GM23248 (cell line): ENCODE results near the gene AAMP. TPM values are rescaled to one million over a fixed set of nuclear protein-coding genes. Genes with fewer than 3 reads are reported as not detected.

Experiments used
- DNase-seq: peaks from one replicate; pipeline ENCODE4 v3.0.0-alpha.2; 2015
- H2AFZ ChIP-seq: fragments of 200-600 bp; sonication (generic); 2 replicates; pipeline ENCODE4 v1.6.1; 2016; ENCODE audit warnings: antibody characterized with exemption
- H3F3A ChIP-seq: fragments of 200-600 bp; sonication (generic); 2 replicates; pipeline ENCODE4 v1.6.1; 2016; ENCODE audit warnings: mild to moderate bottlenecking, antibody characterized with exemption, mixed run types; ENCODE audit not compliant: insufficient read depth
- H3K27ac ChIP-seq: fragments of 200-600 bp; sonication (generic); 2 replicates; pipeline ENCODE4 v1.5.1; 2016; ENCODE audit warnings: mild to moderate bottlenecking
- H3K27me3 ChIP-seq: fragments of 200-600 bp; sonication (generic); replicated peaks from 2 replicates; pipeline ENCODE4 v1.6.1; 2016; ENCODE audit warnings: mild to moderate bottlenecking; ENCODE audit not compliant: insufficient read depth
- H3K36me3 ChIP-seq: fragments of 200-600 bp; sonication (generic); 2 replicates; pipeline ENCODE4 v1.6.1; 2016; ENCODE audit warnings: low read depth, mild to moderate bottlenecking
- H3K4me1 ChIP-seq: fragments of 200-600 bp; sonication (generic); 2 replicates; pipeline ENCODE4 v1.6.1; 2016; ENCODE audit warnings: mild to moderate bottlenecking; ENCODE audit not compliant: insufficient read depth
- H3K4me2 ChIP-seq: fragments of 200-600 bp; sonication (generic); one replicate; pipeline ENCODE4 v1.6.1; 2016; ENCODE audit warnings: mild to moderate bottlenecking; ENCODE audit not compliant: unreplicated experiment
- H3K4me3 ChIP-seq: fragments of 200-600 bp; sonication (generic); 2 replicates; pipeline ENCODE4 v1.5.1; 2016; ENCODE audit warnings: mild to moderate bottlenecking
- H3K79me2 ChIP-seq: fragments of 200-600 bp; sonication (generic); 2 replicates; pipeline ENCODE4 v1.6.1; 2016; ENCODE audit warnings: mild to moderate bottlenecking; ENCODE audit not compliant: insufficient read depth
- H3K9ac ChIP-seq: fragments of 200-600 bp; sonication (generic); 2 replicates; pipeline ENCODE4 v1.6.1; 2016; ENCODE audit warnings: mild to moderate bottlenecking
- H3K9me2 ChIP-seq: fragments of 200-600 bp; sonication (generic); 2 replicates; pipeline ENCODE4 v1.6.1; 2016; ENCODE audit warnings: mixed run types, mild to moderate bottlenecking, moderate library complexity; ENCODE audit not compliant: insufficient read depth
- H3K9me3 ChIP-seq: fragments of 200-600 bp; sonication (generic); one replicate; pipeline ENCODE4 v1.6.1; 2017; ENCODE audit warnings: low read depth
- H4K20me1 ChIP-seq: fragments of 200-600 bp; sonication (generic); 2 replicates; pipeline ENCODE4 v1.6.0; 2016; ENCODE audit not compliant: insufficient read depth
- EZH2 ChIP-seq: fragments of 200-600 bp; sonication (generic); IDR thresholded peaks from 2 replicates; pipeline ENCODE4 v1.6.1; 2018; ENCODE audit warnings: antibody characterized with exemption, mild to moderate bottlenecking; ENCODE audit not compliant: insufficient read depth, poor library complexity, severe bottlenecking
- EZH2phosphoT487 ChIP-seq: fragments of 200-600 bp; sonication (generic); IDR thresholded peaks from 2 replicates; pipeline ENCODE4 v1.6.1; 2018; ENCODE audit warnings: antibody characterized with exemption, moderate library complexity, mild to moderate bottlenecking, low read depth; ENCODE audit not compliant: insufficient read depth
- WGBS, 2 experiments: methylation state at CpG; one replicate each; pipeline ENCODE4 v1.1.6; 2015 to 2017; ENCODE audit warnings: low lambda C conversion rate in 2 of 2, low coverage in 1 of 2; ENCODE audit errors: missing lambda C conversion rate in 2 of 2; 5-methylcytosine and 5-hydroxymethylcytosine counted together
- in situ Hi-C: fragments of 300-500 bp; cut with MboI; formaldehyde crosslinking; loops from 2 replicates; pipeline ENCODE4 v1.15.0; 2020
- polyA plus RNA-seq: library from polyadenylated mRNA; unstranded; fragments of >200 nt; fragmentation: Nextera tagmentation; extraction: Ambion mirVana; gene quantifications from 2 replicates; pipeline ENCODE4 v1.2.1, GENCODE V29; 2016
- total RNA-seq: library from RNA; depleted of rRNA; stranded (reverse); fragments of >200 nt; shearing (Covaris generic); gene quantifications from 2 replicates; pipeline ENCODE4 v1.2.3, GENCODE V29; 2014

The AAMP gene
- total and polyA plus RNA-seq, 2 experiments from 2014 or later: 114 to 117 TPM

GRCh38 chr2:218310853-218311540, 41.1 kb upstream of the AAMP start:
- Histone ChIP-seq H3K4me3 (no peak overlapping the region), H3K27ac (no peak overlapping the region), H3K27me3 (no peaks in the 10 kb centered on the region), H3K4me1 (no peaks in the 10 kb centered on the region), H4K20me1 (no peaks in the 10 kb centered on the region), H3K36me3 (no peaks in the 10 kb centered on the region), H3K9me3 (no peaks in the 10 kb centered on the region), H3K9ac (no peak overlapping the region), H3K79me2 (no peaks in the 10 kb centered on the region), H3K9me2 (no peaks in the 10 kb centered on the region), H3F3A (no peaks in the 10 kb centered on the region), H2AFZ (no peak overlapping the region), H3K4me2 (no peak overlapping the region)
- 79 to 81% methylated on average over 11 of the region's 11 CpGs for WGBS, 2 experiments
- DNase-seq: no peak
- in situ Hi-C loops: no loop called here
- no peak for TF ChIP-seq EZH2phosphoT487
- TF ChIP-seq EZH2: no peak

DNA sequence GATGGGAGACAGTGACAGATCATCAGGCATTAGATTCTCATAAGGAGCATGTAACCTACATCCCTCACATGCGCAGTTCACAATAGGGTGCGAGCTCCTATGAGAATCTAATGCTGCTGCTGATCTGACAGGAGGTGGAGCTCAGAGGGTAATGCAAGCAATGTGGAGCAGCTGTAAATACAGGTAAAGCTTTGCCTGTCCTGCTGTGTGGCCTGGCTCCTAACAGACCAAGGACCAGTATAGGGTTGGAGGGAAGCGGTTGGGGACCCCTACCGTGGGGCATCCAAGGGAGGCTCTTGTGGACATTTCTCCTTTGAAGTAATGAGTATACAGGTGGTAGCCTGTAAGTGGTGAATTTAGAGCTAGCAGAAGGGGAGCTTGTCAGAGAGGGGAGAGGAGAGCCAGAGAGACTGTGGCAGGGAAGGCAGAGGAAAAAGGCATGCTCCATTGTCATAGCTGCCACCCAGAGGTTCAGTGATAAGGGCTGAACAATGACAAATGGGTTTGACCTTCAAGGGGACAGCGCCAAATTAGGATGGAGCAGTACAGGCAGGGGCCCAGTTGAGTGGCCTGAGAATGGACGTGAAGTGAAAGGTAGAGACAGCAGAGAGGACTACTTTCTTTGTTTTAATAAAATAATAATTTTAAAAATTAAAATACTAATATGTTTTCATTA, 37.6 kb upstream of the AAMP start:
- H3K36me3 ChIP-seq: no peaks in the 10 kb centered on the region
- H3F3A ChIP-seq: no peaks in the 10 kb centered on the region
- no peaks in the 10 kb centered on the region for H3K9me3 ChIP-seq
- H4K20me1 ChIP-seq: no peaks in the 10 kb centered on the region
- no peaks in the 10 kb centered on the region for H3K4me1 ChIP-seq
- H3K79me2 ChIP-seq: no peaks in the 10 kb centered on the region
- H3K9me2 ChIP-seq: no peaks in the 10 kb centered on the region
- TF ChIP-seq EZH2phosphoT487 (no peak), EZH2 (no peak)
- in situ Hi-C loops: no loop called here
- no peak overlapping the region for H3K4me2 ChIP-seq
- H2AFZ ChIP-seq: no peak overlapping the region
- H3K4me3 ChIP-seq: no peak overlapping the region
- no peak overlapping the region for H3K27ac ChIP-seq
- 82 to 86% methylated on average over 6 of the region's 6 CpGs for WGBS, 2 experiments
- no peak for DNase-seq
- no peaks in the 10 kb centered on the region; the same call in 1 of the 2 replicates for H3K27me3 ChIP-seq
- H3K9ac ChIP-seq: no peak overlapping the region

GRCh38 chr2:218306184-218306920, 36.4 kb upstream of the AAMP start:
- H3K4me2 ChIP-seq: no peak overlapping the region
- DNase-seq: no peak
- TF ChIP-seq EZH2phosphoT487 (no peak), EZH2 (no peak)
- H3K79me2 ChIP-seq: no peaks in the 10 kb centered on the region
- no peak overlapping the region for H2AFZ ChIP-seq
- no peaks in the 10 kb centered on the region for H3F3A ChIP-seq
- H4K20me1 ChIP-seq: no peaks in the 10 kb centered on the region
- H3K9ac ChIP-seq: no peak overlapping the region
- H3K27ac ChIP-seq: no peak overlapping the region
- no peaks in the 10 kb centered on the region for H3K9me2 ChIP-seq
- H3K9me3 ChIP-seq: no peaks in the 10 kb centered on the region
- 70 to 73% methylated on average over 9 of the region's 9 CpGs for WGBS, 2 experiments
- H3K4me3 ChIP-seq: no peak overlapping the region
- H3K36me3 ChIP-seq: no peaks in the 10 kb centered on the region
- H3K4me1 ChIP-seq: no peaks in the 10 kb centered on the region
- no peaks in the 10 kb centered on the region; the same call in 1 of the 2 replicates for H3K27me3 ChIP-seq
- in situ Hi-C loops: no loop called here

DNA sequence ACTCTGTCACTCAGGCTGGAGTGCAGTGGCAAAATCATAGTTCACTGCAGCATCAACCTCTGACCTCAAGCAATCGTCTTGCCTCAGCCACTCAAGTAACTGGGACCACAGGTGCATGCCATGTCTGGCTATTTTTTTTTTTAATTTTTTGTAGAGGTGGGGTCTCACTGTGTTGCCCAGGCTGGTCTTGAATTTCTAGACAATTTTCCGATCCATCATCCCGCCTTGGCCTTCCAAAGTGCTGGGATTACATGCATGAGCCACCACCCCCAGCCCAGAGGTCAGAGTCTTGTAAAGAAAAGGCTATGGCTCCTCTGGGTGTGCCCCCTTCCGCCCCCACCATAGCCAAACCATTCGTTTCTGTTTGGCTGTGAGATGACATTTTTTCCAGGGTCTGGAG, 35.4 kb upstream of the AAMP start:
- TF ChIP-seq EZH2phosphoT487: no peak
- TF ChIP-seq EZH2: no peak
- H3K4me1 ChIP-seq: no peaks in the 10 kb centered on the region
- no peak overlapping the region for H3K9ac ChIP-seq
- no peaks in the 10 kb centered on the region for H3K9me3 ChIP-seq
- no peaks in the 10 kb centered on the region for H3K79me2 ChIP-seq
- no peak overlapping the region for H2AFZ ChIP-seq
- in situ Hi-C loops: no loop called here
- no peaks in the 10 kb centered on the region for H3F3A ChIP-seq
- H3K4me2 ChIP-seq: no peak overlapping the region
- H4K20me1 ChIP-seq: no peaks in the 10 kb centered on the region
- WGBS, 2 experiments: 55 to 59% methylated on average over 5 of the region's 5 CpGs
- H3K9me2 ChIP-seq: no peaks in the 10 kb centered on the region
- H3K36me3 ChIP-seq: no peaks in the 10 kb centered on the region
- DNase-seq: no peak
- H3K4me3 ChIP-seq: no peak overlapping the region
- H3K27ac ChIP-seq: no peak overlapping the region
- H3K27me3 ChIP-seq: no peaks in the 10 kb centered on the region; the same call in 1 of the 2 replicates
